WTC11 (cell line): ENCODE results near the gene OR51A2. TPM values are rescaled to one million over a fixed set of nuclear protein-coding genes. Genes with fewer than 3 reads are reported as not detected.

Source experiments
- ATAC-seq: fragments of 200-7000 bp; cut with Tn5 transposase; 2 replicates; pipeline ENCODE4 v1.10.0; 2021; ENCODE audit warnings: mild to moderate bottlenecking, moderate library complexity
- CTCF ChIA-PET: fragments of 300-600 bp; sonication (Branson Sonifier 250); formaldehyde crosslinking; loops from one replicate; lab custom pipeline; 2021; ENCODE audit warnings: antibody characterized with exemption; lab: Charles Lee
- POLR2A ChIA-PET: fragments of 350-600 bp; sonication (Branson Sonifier 250); formaldehyde crosslinking; loops from one replicate; lab custom pipeline; 2021; ENCODE audit warnings: antibody characterized with exemption; lab: Charles Lee
- DNase-seq: peaks from one replicate; pipeline ENCODE4 v3.0.0; 2021; ENCODE audit warnings: low spot score
- H3K27ac Mint-ChIP-seq: 2 replicates; pipeline ENCODE4 v1.8.0; 2021; ENCODE audit warnings: mixed read lengths
- H3K27me3 Mint-ChIP-seq: 2 replicates; pipeline ENCODE4 v1.8.0; 2021; ENCODE audit warnings: low read depth, mild to moderate bottlenecking, moderate library complexity, mixed read lengths
- H3K36me3 Mint-ChIP-seq: 2 replicates; pipeline ENCODE4 v1.8.0; 2021; ENCODE audit warnings: mixed read lengths
- H3K4me1 Mint-ChIP-seq: 2 replicates; pipeline ENCODE4 v1.8.0; 2022; ENCODE audit warnings: mixed read lengths
- H3K4me3 Mint-ChIP-seq: 2 replicates; pipeline ENCODE4 v1.8.0; 2021; ENCODE audit warnings: mild to moderate bottlenecking, moderate library complexity, mixed read lengths
- H3K9me3 Mint-ChIP-seq: 2 replicates; pipeline ENCODE4 v1.8.0; 2021; ENCODE audit warnings: mixed read lengths
- ELF4 ChIP-seq: sonication (generic); formaldehyde crosslinking; IDR thresholded peaks from 2 replicates; pipeline ENCODE4 v1.8.1; 2022; ENCODE audit warnings: low read depth, mild to moderate bottlenecking, moderate library complexity, missing genetic modification reagents
- ERG ChIP-seq: fragments of 250-450 bp; sonication (Bioruptor Pico); IDR thresholded peaks from 2 replicates; pipeline ENCODE4 v1.8.0; 2021; ENCODE audit warnings: mild to moderate bottlenecking
- NFE2L1 ChIP-seq: sonication (generic); formaldehyde crosslinking; IDR thresholded peaks from 2 replicates; pipeline ENCODE4 v1.8.1; 2023; ENCODE audit warnings: missing genetic modification reagents
- NFYB ChIP-seq: sonication (generic); formaldehyde crosslinking; conservative IDR thresholded peaks from 2 replicates; pipeline ENCODE4 v1.8.0; 2022; ENCODE audit warnings: low read depth, missing genetic modification reagents
- PREB ChIP-seq: sonication (generic); formaldehyde crosslinking; IDR thresholded peaks from 2 replicates; pipeline ENCODE4 v1.8.1; 2022; ENCODE audit warnings: mild to moderate bottlenecking, missing genetic modification reagents, moderate library complexity, borderline replicate concordance
- SMAD3 ChIP-seq: sonication (generic); formaldehyde crosslinking; IDR thresholded peaks from 2 replicates; pipeline ENCODE4 v1.8.0; 2022; ENCODE audit warnings: missing genetic modification reagents, mild to moderate bottlenecking, borderline replicate concordance
- STAT6 ChIP-seq: sonication (generic); formaldehyde crosslinking; conservative IDR thresholded peaks from 2 replicates; pipeline ENCODE4 v1.8.1; 2023; ENCODE audit warnings: mild to moderate bottlenecking, low read depth, missing genetic modification reagents, moderate library complexity
- USF2 ChIP-seq: sonication (generic); formaldehyde crosslinking; IDR thresholded peaks from 2 replicates; pipeline ENCODE4 v1.8.1; 2023; ENCODE audit warnings: mild to moderate bottlenecking, missing genetic modification reagents, moderate library complexity
- ZBTB21 ChIP-seq: sonication (generic); formaldehyde crosslinking; IDR thresholded peaks from 2 replicates; pipeline ENCODE4 v1.8.1; 2023; ENCODE audit warnings: mild to moderate bottlenecking, missing genetic modification reagents, borderline replicate concordance
- ZMAT4 ChIP-seq: fragments of 250-450 bp; sonication (Bioruptor Pico); IDR thresholded peaks from 2 replicates; pipeline ENCODE4 v1.9.0; 2021; ENCODE audit warnings: mild to moderate bottlenecking
- ZNF263 ChIP-seq: sonication (generic); formaldehyde crosslinking; IDR thresholded peaks from 2 replicates; pipeline ENCODE4 v1.8.1; 2022; ENCODE audit warnings: low read depth, mild to moderate bottlenecking, moderate library complexity, missing genetic modification reagents
- ZNF317 ChIP-seq: sonication (generic); formaldehyde crosslinking; IDR thresholded peaks from 2 replicates; pipeline ENCODE4 v1.8.1; 2023; ENCODE audit warnings: low read depth, mild to moderate bottlenecking, moderate library complexity, missing genetic modification reagents, borderline replicate concordance
- total RNA-seq: library from RNA; stranded (reverse); gene quantifications from 3 replicates; pipeline ENCODE4 v1.2.3, GENCODE V29; 2021
- TF ChIP-seq, protein P1 (sequence below): sonication (generic); formaldehyde crosslinking; IDR thresholded peaks from 2 replicates; pipeline ENCODE4 v1.8.0; 2022; ENCODE audit warnings: mild to moderate bottlenecking, missing genetic modification reagents
- TF ChIP-seq, protein P2 (sequence below): sonication (generic); formaldehyde crosslinking; IDR thresholded peaks from 2 replicates; pipeline ENCODE4 v1.8.1; 2023; ENCODE audit warnings: mild to moderate bottlenecking, missing genetic modification reagents, borderline replicate concordance
- TF ChIP-seq, protein P3 (sequence below): sonication (generic); formaldehyde crosslinking; IDR thresholded peaks from 2 replicates; pipeline ENCODE4 v1.8.1; 2022; ENCODE audit warnings: low read depth, mild to moderate bottlenecking, moderate library complexity, missing genetic modification reagents, borderline replicate concordance

The OR51A2 gene
- total RNA-seq, 1 experiment from 2014 or later: not detected

GRCh38 chr11:4960877-4961276 is 5.4 kb upstream of the OR51A2 start:
- POLR2A ChIA-PET: no interaction called here
- no peak for DNase-seq
- TF ChIP-seq ERG (CRISPR knock-in tag) (no peak), NFYB (CRISPR knock-in tag) (no peak), ZBTB21 (CRISPR knock-in tag) (no peak), SMAD3 (no peak)
- TF ChIP-seq, protein P1, sequence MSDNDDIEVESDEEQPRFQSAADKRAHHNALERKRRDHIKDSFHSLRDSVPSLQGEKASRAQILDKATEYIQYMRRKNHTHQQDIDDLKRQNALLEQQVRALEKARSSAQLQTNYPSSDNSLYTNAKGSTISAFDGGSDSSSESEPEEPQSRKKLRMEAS (CRISPR knock-in tag): no peak
- TF ChIP-seq, protein P2, sequence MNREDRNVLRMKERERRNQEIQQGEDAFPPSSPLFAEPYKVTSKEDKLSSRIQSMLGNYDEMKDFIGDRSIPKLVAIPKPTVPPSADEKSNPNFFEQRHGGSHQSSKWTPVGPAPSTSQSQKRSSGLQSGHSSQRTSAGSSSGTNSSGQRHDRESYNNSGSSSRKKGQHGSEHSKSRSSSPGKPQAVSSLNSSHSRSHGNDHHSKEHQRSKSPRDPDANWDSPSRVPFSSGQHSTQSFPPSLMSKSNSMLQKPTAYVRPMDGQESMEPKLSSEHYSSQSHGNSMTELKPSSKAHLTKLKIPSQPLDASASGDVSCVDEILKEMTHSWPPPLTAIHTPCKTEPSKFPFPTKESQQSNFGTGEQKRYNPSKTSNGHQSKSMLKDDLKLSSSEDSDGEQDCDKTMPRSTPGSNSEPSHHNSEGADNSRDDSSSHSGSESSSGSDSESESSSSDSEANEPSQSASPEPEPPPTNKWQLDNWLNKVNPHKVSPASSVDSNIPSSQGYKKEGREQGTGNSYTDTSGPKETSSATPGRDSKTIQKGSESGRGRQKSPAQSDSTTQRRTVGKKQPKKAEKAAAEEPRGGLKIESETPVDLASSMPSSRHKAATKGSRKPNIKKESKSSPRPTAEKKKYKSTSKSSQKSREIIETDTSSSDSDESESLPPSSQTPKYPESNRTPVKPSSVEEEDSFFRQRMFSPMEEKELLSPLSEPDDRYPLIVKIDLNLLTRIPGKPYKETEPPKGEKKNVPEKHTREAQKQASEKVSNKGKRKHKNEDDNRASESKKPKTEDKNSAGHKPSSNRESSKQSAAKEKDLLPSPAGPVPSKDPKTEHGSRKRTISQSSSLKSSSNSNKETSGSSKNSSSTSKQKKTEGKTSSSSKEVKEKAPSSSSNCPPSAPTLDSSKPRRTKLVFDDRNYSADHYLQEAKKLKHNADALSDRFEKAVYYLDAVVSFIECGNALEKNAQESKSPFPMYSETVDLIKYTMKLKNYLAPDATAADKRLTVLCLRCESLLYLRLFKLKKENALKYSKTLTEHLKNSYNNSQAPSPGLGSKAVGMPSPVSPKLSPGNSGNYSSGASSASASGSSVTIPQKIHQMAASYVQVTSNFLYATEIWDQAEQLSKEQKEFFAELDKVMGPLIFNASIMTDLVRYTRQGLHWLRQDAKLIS: no peak
- Mint-ChIP-seq H3K4me1 (no peaks in the 10 kb centered on the region), H3K4me3 (no peak overlapping the region), H3K27me3 (no peaks in the 10 kb centered on the region; the same call in none of the 2 replicates), H3K27ac (no peak overlapping the region), H3K36me3 (no peaks in the 10 kb centered on the region), H3K9me3 (peaks cover 14% of the 10 kb centered on the region)
- CTCF ChIA-PET: interaction anchor here (0.5 kb wide), 1 partner anchor 368 kb away, joined by 3 read pairs; no protein-coding TSS in a partner anchor
- no peak for ATAC-seq

DNA sequence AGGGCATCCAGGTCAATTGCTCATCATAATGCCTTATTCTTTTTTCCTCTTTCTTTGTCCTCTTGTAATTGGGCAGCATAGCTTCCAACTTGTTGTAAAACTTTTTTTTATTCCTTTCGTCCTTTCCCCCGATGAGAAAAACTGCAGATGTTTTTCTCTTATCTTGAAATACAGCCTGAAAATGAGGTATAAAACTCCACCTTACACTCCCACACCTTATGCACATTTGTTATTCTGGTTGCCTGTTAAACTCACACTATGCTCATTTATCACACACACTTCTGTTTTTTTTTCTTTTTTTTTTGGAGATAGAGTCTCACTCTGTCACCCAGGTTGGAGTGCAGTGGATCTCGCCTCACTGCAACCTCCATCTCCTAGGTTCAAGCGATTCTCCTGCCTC is 1.9 kb upstream of the OR51A2 start:
- Mint-ChIP-seq H3K4me1 (no peaks in the 10 kb centered on the region), H3K27me3 (no peaks in the 10 kb centered on the region; the same call in 1 of the 2 replicates), H3K4me3 (no peak overlapping the region), H3K27ac (no peak overlapping the region), H3K9me3 (no peaks in the 10 kb centered on the region), H3K36me3 (no peaks in the 10 kb centered on the region)
- TF ChIP-seq NFE2L1 (no peak), ZBTB21 (CRISPR knock-in tag) (no peak), NFYB (CRISPR knock-in tag) (no peak), STAT6 (no peak), ZMAT4 (CRISPR knock-in tag) (no peak), ELF4 (no peak)
- TF ChIP-seq, protein P3, sequence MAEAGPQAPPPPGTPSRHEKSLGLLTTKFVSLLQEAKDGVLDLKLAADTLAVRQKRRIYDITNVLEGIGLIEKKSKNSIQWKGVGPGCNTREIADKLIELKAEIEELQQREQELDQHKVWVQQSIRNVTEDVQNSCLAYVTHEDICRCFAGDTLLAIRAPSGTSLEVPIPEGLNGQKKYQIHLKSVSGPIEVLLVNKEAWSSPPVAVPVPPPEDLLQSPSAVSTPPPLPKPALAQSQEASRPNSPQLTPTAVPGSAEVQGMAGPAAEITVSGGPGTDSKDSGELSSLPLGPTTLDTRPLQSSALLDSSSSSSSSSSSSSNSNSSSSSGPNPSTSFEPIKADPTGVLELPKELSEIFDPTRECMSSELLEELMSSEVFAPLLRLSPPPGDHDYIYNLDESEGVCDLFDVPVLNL (CRISPR knock-in tag): no peak
- POLR2A ChIA-PET: no interaction called here
- ATAC-seq (no peak), DNase-seq (no peak)
- CTCF ChIA-PET: no interaction called here

DNA sequence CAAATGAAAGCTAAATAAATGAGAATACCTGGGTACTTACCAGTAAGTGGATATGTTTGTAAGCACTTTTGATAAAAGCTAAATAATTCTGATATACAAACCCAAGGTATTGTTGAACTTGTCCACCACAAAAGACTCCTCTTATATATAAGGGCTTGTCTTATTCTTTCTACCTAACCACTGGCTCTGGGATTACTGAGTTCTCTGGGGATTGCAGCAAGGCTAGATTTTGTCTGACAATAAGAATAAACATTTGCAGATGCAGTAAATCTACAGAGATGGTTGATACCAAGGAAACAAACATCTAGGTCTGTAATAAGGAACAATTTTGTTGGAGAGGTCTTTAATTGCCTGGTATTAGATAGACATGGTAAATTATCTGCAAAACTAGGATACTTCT is 8.0 kb downstream of the OR51A2 start, which contains the start of gene OR51A4:
TSS of gene OR51A4 (minus strand) at position 101 of the 400 bp plus-strand sequence. CDS start 505 bp downstream, outside the sequence.
- Mint-ChIP-seq H3K4me1 (no peaks in the 10 kb centered on the region), H3K4me3 (no peak within 1 kb of the TSS), H3K27me3 (peaks cover 4% of the 10 kb centered on the region; the same call in 1 of the 2 replicates), H3K27ac (no peak within 1 kb of the TSS), H3K36me3 (no peaks in the 10 kb centered on the region), H3K9me3 (no peaks in the 10 kb centered on the region)
- DNase-seq (no peak), ATAC-seq (no peak)
- ChIA-PET POLR2A (no interaction called here), CTCF (no interaction called here)
- TF ChIP-seq ZBTB21 (CRISPR knock-in tag) (no peak), ZNF263 (CRISPR knock-in tag) (no peak), ZNF317 (CRISPR knock-in tag) (no peak), PREB (CRISPR knock-in tag) (no peak), USF2 (no peak)
